GM21528 (cell line): ENCODE data around the gene P2RX1.
"Not testable (repeated sequence)": the region's sequence is repeated elsewhere in the genome, so short reads cannot be mapped to it uniquely, and the experiment has no call there.

Experiments
- ATAC-seq: cut with Tn5 transposase; IDR thresholded peaks from one replicate; pipeline ENCODE4 v1.9.1; 2021; ENCODE audit warnings: mild to moderate bottlenecking, moderate library complexity; ENCODE audit not compliant: unreplicated experiment, low FRiP score

The P2RX1 gene

DNA sequence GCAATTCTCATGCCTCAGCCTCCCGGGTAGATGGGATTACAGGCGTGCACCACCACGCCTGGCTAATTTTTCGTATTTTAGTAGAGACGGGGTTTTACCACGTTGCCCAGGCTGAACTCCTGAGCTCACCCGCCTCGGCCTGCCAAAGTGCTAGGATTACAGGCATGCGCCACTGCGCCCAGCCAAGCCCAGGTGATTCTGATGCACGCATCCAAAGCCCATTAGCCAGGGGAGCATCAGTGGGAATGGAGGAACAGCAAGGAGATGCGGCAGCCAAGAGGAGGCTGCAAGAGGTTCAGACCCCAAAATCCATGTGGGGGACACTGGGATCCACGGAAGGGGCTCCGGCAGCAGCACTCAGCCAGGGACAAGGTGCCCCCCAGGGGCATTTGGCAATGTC lies 35.9 kb upstream of the P2RX1 start:
- no peak for ATAC-seq

DNA sequence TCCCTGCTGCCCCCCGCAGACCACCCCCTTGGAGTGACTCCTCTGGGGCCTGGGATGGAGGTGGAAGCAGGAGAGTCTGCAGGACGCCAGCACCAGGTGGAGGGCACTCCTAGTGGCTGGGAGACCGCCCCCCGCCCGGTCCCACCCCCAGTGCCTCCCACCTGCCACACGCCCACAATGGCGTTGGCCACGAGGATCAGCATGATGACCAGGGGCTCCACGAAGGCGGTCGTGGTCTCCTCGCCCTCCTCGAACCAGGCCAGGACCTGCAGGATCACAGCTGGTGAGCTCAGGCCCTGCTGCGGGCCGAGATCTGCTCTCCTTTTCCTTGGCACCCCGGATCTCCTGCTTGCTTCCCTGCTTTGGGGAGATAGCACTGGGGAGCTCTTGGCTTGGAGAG lies 35.2 kb upstream of the P2RX1 start:
- ATAC-seq: no peak

GRCh38 chr17:3951003-3951402 lies 34.7 kb upstream of the P2RX1 start:
- no peak for ATAC-seq

DNA sequence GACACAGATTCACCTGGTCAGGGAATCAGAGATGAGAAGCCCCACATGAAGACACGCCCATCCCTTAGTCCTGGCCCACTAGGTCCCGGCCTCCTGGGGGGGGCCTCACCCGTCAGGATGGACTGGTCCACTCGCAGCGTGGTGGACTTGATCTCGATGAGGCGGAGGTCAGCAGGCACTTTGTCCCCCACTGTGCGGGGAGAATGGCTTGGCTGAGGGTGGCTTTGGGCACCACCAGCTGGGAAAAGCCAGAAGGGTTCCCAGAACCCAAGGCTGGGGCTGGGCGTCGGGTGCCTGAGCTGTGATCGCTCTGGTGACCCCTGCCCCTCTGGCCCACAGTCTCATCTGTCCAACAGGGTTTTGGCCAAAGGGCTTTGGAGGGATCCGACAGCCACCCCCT lies 34.3 kb upstream of the P2RX1 start:
- ATAC-seq: no peak

GRCh38 chr17:3949418-3949817 lies 33.2 kb upstream of the P2RX1 start:
- ATAC-seq: no peak

DNA sequence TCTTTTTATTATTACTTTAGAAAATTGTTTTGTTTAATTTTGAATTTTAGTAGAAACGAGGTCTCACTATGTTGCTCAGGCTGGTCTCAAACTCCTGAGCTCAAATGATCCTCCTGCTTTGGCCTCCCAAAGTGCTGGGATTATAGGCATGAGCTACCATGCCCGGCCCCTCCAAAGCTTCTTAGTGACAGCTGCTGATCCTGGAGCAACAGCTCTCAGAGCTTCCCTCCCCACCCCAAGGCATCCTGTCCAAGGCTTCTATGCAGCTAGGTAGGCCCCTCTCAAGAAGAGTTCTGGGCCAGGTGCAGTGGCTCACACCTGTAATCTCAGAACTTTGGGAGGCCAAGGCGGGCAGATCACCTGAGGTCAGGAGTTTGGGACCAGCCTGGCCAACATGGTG lies 32.3 kb upstream of the P2RX1 start:
- not testable (repeated sequence) for ATAC-seq

- ATAC-seq: no peak
These were observed 31.1 kb upstream of the P2RX1 start for GRCh38 chr17:3947318-3947810.

- no peak for ATAC-seq
These were observed 30.5 kb upstream of the P2RX1 start for GRCh38 chr17:3946711-3947235.

DNA sequence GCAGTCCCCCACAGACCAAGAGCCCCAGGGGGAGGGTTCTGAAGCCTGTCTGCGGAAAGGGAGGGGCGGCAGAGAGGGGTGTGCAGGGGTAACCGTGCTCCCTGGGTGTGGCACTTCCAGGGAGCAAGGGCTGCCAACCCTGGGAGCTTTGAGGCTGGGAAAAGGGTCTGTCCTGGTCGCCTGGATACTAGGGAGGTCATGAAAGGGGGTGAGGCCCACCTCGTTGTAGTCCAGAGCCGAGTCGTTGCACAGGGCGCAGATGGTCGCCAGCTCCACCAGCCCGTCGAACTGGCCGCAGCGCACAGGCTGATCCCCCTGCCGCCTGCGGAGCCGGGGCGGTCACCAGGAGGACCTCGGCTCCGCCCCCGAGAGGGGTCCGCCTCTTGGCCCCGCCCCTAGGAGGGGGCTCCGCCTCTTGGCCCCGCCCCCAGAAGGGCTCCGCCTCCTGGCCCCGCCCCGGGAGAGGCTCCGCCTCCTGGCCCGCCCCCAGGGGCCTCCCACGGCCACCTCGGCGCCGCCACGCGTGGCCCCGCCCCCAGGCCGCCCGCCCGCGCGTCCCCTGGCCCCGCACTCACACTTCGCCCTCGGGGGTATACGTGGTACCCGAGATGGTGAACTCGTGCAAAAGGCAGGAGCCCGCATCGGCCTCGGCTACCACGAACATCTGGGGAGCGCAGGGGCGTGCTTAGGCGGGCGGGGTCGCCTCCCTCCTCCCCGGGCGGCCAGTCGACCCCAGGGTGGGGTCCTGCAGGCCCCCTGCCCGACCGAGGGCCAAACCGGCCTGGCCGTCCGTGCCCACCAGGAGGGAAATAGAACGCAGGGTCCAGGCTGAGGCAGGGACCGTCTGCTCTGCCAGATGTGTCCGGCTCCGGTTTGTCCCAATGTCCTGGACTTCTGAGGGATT lies 28.5 kb upstream of the P2RX1 start:
- no peak for ATAC-seq

DNA sequence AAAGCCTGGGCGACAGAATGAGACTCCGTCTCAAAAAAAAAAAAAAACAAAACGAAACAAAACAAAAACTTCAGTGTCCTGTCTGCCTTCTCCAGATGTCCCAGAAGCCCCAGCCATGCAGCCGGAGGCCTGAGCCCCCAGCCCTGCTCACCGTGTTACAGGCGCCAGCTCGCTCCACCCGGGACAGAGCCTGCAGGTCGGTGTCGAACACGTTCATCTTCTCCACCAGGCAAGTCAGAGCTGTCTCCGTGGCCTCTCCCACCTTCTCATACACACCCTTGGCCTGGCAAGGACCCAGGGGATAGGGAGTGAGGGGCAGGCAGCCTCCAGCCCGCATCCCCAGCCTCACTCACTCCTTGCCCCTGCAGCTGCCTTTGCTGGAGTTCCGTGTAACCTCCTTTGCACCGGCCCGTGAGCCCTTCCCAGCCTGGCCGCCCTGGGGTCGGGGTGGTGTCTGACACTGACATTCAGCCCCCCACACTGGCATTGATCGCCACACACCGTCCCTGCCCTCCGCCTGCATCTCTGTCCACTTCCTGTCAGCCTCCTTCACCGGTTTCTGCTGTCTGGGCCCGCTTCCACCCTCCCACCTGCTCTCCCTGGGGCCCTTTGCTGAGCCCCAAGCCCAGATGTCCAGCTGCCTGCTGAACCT lies 27.1 kb upstream of the P2RX1 start:
- no peak for ATAC-seq

- no peak for ATAC-seq
These were observed 24.9 kb upstream of the P2RX1 start for GRCh38 chr17:3940965-3941698.

DNA sequence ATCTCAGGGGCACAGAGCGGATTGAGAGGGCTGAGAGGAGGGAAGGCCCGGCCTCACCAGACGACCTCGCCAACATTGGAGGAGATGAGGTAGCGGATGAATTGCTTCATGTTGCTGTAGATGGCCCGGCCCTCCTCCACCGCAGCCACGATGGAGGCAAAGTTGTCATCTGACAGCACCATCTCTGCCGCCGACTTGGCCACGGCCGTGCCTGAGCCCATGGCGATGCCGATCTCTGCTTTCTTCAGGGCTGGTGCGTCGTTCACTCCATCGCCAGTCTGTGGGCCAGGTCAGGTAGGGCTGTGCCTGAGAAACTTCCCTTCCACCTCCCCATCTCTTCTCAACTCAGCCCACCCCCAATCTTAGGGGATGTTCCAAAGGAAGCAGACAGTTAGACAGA lies 21.1 kb upstream of the P2RX1 start:
- no peak for ATAC-seq

DNA sequence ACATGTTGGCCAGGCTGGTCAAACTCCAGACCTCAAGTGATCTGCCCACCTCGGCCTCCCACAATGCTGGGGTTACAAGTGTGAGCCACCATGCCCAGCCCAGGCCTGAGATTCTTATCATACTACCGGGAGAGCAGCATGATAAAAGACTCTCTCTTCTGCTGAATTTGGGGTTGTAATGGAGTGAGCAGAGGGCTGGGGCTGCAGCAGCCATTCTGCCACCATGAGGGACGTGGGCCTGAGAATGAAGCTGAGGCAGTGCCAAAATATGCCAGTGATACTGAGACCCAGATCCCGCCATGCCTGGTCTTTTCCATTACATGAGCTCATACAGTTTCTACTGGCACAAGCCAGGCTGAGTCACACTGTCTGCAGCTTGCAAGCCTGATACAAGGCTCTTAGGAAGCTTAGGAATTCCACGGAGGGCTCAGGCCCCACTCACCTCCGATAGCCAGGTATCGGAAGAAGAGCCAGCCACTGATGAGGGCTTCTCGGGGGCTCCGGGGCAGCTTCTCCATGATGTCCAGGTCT lies 19.6 kb upstream of the P2RX1 start:
- no peak for ATAC-seq

DNA sequence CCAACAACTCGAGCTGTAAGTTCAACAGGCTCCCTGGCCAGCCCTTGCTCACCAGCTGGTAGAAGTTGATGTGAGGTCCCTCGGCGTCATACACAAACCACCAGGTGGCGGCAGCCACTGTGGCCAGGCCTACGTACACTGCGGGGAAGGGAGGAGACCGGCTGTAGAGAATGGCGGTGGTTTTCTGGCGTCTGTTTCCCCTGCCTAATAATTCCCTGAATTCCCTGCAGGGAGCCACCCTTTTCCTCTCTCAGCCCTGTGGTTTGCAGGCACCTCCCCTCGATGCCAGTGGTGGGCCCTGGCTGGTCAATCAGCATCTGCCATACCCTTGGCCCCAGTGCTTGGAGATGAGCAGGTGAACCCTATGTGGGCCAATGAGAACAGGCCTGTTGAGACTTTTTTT lies 18.9 kb upstream of the P2RX1 start:
- no peak for ATAC-seq

- ATAC-seq: no peak
These were observed 13.5 kb upstream of the P2RX1 start for GRCh38 chr17:3929764-3930163.

- ATAC-seq: no peak
These were observed 12.9 kb upstream of the P2RX1 start for GRCh38 chr17:3929181-3929580.

DNA sequence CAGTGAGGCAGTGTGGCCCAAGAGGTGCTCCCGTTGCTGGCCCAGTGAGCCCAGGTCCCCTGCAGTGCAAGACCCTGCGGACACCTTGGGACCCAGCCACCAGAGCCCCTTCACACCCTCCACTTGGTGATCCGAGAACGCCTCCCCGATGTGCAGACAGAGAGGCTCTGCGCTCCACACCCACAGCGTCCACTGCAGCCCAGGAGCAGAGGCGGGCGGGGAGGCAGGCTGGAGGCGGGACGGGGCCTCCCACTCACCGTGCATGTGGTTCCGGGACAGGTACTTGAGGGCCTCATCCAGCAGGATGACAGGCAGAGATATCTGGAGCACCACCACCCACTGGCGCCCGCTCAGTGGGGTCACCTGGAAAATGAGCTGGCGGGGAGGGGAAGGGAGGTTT lies 12.1 kb upstream of the P2RX1 start:
- no peak for ATAC-seq

DNA sequence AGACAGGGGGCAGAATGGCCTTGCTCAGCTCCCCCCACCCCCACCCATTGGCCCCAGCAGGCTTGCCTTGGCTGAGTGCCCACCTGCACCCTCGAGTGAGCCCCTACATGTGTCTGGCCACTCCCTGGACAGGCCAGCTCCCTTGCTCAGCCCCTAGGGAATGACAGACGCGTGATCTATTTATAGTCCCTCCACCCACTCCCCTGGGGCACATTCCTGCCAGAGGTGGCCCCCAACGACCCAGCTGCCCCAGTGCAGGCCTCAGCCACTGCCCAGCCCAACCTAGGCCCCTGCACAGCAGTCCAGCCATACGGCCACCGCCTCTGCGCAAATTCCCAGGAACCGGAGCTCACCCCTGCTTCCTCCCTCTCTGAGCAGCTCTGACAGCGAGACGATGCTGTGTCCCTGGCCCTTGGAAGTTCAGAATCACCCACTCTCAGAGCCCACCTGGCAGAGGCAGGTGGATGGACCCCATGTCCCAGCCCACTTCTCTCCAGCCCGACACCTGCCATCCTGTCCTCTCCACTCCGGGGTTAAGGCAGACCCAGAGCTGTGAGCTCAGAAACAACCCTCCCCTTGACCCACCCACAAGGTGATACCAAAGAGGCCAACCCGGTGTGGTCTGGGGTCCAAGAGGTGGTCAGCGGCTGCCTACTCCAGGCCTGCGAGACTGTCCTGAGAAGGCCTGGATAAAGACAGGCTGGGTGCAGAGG lies 11.5 kb upstream of the P2RX1 start:
- no peak for ATAC-seq

DNA sequence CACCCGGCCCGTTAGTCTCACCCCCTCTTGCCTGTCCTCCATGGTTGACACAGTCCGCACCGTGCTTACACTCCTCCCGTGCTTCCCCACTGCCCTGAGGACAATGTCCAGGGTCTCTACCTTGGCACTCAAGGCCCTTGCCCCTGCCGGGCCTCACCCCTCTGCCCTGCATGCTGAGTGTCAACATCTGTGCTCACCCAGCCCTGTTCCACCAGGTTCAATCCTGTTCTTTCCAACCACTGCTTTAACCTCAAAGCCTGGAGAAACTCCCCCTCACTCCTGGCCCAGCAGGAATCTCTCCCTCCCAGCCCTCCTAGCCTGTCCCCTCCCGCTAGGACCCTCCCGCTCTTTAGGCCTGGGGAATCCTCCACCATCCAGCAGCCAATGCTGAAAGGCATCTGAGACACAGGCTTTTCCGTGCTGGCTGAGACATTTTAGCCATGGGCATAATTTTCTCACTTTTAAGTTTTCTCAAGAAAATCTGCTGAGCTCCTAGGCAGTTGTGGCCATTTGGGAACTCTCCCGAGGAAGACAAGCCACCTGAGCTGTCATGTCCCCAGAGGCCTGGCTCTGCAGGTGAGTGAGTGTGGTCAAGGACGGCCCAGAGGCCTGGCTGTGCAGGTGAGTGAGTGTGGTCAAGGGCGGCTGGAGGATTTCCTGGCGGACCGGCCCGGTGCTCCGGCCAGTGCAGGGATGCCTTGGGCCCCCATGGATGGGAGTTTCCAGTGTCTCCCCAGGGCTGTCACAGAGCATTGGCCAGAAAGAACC lies 10.8 kb upstream of the P2RX1 start:
- ATAC-seq: no peak
